GM20000 (cell line): ENCODE measurements around the gene NINL.

Source experiments
- DNase-seq: peaks from one replicate; pipeline ENCODE4 v3.0.0; 2012; ENCODE audit warnings: low spot score
- TF ChIP-seq, protein P1 (sequence below): IDR thresholded peaks from 2 replicates; pipeline ENCODE4 v1.5.1; 2012; ENCODE audit warnings: mild to moderate bottlenecking, control low read depth; ENCODE audit errors: extremely low read depth, missing control alignments

The NINL gene

DNA sequence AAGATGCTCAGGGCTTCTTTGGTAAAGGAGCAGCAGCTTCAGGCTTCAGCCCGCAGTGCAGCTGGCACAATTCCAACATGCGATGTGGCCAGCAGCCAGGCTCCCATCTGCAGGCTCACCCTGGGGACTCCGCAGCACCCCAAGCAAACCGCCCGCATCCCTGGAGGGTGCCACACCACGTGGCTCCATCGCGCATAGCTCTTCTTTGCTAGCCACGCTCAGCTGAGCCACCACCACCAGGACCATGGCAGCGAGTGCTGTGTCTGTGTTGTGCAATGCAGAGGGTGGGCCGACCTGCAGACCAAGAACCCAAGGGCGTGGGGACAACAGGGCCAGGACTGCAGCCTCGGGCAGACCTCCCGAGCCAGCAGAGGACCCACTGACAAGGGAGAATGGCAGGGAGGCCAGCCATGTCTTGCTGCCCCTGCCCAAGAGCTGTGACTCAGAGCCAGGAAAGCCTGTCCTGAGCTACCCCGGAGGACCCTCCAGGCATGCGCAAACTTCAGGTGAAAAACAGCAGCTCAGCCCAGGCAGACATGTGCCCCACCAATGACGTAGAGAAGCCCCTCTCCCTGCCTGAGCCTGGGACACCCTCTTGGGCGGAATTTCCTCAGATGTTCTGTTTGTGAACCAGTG lies 90.0 kb downstream of the NINL start:
- TF ChIP-seq, protein P1, sequence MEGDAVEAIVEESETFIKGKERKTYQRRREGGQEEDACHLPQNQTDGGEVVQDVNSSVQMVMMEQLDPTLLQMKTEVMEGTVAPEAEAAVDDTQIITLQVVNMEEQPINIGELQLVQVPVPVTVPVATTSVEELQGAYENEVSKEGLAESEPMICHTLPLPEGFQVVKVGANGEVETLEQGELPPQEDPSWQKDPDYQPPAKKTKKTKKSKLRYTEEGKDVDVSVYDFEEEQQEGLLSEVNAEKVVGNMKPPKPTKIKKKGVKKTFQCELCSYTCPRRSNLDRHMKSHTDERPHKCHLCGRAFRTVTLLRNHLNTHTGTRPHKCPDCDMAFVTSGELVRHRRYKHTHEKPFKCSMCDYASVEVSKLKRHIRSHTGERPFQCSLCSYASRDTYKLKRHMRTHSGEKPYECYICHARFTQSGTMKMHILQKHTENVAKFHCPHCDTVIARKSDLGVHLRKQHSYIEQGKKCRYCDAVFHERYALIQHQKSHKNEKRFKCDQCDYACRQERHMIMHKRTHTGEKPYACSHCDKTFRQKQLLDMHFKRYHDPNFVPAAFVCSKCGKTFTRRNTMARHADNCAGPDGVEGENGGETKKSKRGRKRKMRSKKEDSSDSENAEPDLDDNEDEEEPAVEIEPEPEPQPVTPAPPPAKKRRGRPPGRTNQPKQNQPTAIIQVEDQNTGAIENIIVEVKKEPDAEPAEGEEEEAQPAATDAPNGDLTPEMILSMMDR: no peak
- DNase-seq: no peak

DNA sequence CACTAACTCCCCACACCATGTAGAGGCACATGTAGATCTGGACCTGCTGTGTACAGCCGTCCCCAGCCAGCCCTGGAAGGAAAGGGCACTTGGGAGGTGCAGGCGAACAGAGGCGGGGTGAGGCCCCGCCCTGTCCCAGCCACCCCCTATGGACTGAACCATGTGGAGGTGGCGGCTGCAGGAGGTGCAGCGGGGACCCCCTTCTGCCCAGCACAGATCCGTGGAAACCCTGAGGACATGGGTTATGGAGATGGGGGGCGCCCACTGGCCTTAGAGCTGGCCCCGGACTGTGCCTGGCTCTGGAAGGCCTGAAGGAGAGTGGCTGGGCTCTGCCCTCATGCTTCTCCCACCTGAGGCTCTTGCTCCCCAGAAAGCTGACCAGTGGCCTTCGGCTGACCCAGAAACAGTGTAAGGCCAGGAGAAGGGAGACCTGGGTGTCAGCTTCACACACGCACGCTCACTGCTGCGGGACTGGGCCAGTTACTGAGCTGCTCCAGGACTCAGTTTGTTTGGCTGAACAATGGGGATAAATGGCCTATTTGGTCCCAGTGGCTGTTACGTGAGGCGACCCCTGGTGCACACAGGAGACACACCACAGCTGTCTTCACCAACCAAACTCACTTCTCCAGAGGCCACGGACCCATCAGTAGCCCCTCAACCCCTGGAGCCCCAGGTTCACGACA lies 90.7 kb downstream of the NINL start:
- TF ChIP-seq, protein P1: no peak
- no peak for DNase-seq

DNA sequence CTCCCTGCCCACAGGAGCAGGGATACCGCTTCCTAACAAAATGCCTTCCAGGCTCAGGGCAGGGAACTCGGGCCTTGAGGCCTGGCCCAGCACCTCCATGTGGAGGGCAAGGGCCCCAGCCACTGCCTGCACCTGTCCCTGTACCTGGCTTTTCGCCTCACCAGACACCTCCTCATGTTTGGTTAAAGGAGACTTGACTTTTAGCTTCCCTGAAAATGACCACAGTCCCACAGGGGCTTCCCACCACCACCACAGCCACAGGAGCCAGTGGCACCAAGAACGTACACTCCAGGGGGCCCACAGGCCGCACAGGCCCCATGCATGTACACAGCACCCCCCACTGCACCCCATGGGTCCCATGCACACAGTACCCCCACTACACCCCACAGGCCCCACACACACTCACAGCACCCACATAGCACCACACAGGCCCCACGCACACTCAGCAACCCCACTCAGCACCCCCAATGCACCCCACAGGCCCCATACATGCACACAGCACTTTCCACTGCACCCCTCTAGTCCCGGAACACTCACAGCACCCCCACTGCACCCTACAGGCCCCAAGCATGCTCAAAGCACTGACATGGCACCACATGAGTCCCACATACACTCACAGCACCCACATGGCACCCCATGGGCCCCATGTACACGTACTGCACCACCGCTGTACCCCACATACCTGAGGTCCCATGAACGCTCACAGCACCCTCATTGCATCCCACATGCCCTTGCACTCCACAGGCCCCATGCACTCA lies 91.4 kb downstream of the NINL start:
- no peak for DNase-seq
- TF ChIP-seq, protein P1: no peak

DNA sequence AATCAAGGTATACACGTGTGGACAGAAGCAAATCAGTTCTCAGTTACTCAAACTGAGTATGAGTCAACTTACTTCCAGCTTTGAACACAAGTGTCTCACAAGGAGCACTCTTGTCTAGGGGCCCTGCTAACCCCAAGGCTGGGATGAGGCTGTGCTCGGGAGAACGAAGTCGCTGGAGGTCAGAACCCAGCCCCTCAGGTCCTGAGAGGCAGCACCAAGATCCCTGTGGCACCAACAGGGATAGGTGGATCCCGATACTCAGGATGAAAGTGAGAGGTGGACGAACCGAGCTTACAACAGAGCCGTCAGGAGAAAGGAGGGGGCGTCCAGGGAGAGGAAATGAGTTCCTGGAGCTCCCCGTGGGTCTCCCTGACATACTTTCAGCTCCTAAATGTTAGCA lies 92.2 kb downstream of the NINL start:
- TF ChIP-seq, protein P1: no peak
- no peak for DNase-seq

DNA sequence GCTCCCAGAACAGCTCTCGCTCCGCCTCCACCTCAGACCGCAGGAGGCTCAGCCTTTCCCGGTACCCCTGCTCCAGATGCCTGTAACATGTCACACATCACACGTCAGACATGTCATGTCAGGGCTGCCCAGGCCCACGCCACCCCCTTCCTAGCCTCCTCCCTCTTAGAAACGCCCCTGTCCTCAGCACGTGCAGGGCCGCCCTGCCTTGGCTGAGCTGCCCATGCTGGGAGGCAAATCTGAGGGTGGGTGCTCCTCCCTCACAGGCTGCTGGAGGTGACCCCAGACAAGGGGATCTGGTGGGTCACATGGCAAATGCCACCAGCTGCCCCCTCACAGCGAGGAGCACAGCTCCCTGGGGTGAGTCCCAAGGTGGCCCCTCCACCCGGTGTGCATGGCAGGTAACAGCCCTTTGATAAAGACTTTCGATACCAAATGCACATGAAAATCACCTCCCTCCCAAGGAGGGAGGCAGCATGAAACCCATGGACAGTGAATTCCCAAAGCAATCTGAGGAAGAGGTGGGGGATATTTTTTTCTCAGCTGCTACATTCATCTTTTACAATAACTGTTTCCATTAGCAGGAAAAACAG lies 93.8 kb downstream of the NINL start:
- TF ChIP-seq, protein P1: no peak
- DNase-seq: no peak

DNA sequence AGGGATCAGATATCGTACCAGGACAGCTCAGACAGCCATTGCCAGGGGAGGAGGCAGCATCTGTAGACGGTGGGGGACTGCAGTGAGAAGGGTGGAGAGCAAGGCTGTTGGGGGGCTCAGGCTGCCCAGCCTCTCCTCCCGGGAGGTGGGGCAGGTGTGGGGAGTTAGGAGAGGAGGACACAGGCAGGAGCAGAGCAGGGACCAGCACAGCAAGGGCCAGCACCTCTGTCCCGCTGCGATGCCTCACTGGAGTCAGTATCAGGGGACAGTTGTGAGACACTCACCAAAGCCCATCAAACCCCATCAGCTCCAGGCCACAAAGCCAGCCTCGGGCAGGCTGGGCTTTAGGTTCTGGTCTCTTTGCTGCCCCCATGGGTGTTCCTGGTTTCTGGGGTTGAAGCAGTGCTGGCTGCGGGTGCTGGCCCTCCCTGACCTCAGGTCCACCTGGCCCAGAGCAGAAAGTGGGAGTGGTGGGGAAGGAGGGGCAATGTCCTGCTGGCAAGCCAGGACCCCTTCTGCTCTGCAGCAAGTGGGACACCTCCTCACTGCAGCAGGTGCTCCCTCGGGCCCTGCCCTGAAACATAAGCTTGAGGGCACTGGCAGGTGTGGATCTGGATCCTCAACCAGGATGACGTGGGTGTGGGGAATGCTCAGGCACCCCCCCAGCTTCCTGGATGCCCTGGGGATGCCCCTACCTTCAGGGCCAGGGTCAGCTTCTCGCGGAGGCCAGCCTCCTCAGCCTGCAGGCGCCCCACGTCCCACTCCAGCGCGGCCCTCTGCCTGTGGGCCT lies 94.5 kb downstream of the NINL start:
- no peak for DNase-seq

More for the DNA sequence above, 94.5 kb downstream of the NINL start:
- TF ChIP-seq, protein P1: no peak
